ENCODE measurements around the gene SAMD5. TPM values are rescaled to one million over a fixed set of nuclear protein-coding genes. Genes with fewer than 3 reads are reported as not detected.

The SAMD5 gene
- total RNA-seq, 1 experiment from 2014 or later, result 0.23 TPM

DNA sequence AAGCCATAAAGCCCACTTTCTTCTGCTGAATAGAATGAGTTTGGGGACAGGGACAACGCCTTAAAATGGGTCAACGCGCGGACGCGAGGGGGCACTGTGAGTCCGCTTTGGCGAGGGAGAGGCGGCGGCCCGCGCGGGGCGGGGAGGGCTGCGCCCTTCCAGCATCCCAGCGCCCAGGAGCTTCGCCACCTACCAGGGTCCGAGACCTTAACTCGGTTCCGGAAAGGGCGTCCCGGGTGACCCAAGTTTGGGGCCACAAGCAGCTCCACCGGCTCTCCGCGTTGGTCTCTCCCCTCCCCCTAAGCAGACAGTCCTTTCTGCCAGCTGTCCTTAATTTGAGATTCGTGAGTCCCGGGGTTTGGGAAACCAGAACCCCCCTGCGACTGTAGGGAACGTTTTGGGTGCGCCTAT is 1.8 kb upstream of the SAMD5 start:
- intact Hi-C loops (cut with micrococcal nuclease; ENCODE audit: unreplicated experiment) (loop anchor here (2.0 to 10.0 kb wide), 4 partner anchors 114 to 958 kb away; no protein-coding TSS in a partner anchor), in situ Hi-C loops (cut with HindIII; ENCODE audit: low pct_unique_long_range_greater_than_20kb, low sequenced_read_pairs) (no loop called here)
- no TSS peak for BruUV-seq (replicated peaks)
- ChIA-PET POLR2A (no interaction called here), CTCF (interaction anchor here (0.5 to 0.8 kb wide), 3 partner anchors 81 to 990 kb away, joined by 3 read pairs; no protein-coding TSS in a partner anchor)
- Histone ChIP-seq H3K27me3 (ENCODE audit: control insufficient read depth, insufficient read depth, low read length) (peaks cover 14% of the 10 kb centered on the region), H3K36me3 (ENCODE audit: control insufficient read depth, insufficient read depth, low read length) (peaks cover 4% of the 10 kb centered on the region; the same call in 1 of the 2 replicates), H3K4me1 (ENCODE audit: control insufficient read depth, insufficient read depth, low read length) (peaks cover 7% of the 10 kb centered on the region), H3K9me3 (ENCODE audit: control insufficient read depth, insufficient read depth, low read depth, low read length) (no peaks in the 10 kb centered on the region), H3K4me3 (ENCODE audit: low read depth in 2 of 2, low read length in 2 of 2) (peak overlapping the region; percentile 49 to 72), H3K27ac (ENCODE audit: low read length) (no peak overlapping the region)
- no peak for DNase-seq (ENCODE audit: low read depth, low spot score)
- peak; percentile 79 for ATAC-seq
- no peak for TF ChIP-seq POLR2AphosphoS5 (IDR thresholded peaks at IDR 0.05; ENCODE audit: low read depth, low read length)
- TF ChIP-seq, protein P1, sequence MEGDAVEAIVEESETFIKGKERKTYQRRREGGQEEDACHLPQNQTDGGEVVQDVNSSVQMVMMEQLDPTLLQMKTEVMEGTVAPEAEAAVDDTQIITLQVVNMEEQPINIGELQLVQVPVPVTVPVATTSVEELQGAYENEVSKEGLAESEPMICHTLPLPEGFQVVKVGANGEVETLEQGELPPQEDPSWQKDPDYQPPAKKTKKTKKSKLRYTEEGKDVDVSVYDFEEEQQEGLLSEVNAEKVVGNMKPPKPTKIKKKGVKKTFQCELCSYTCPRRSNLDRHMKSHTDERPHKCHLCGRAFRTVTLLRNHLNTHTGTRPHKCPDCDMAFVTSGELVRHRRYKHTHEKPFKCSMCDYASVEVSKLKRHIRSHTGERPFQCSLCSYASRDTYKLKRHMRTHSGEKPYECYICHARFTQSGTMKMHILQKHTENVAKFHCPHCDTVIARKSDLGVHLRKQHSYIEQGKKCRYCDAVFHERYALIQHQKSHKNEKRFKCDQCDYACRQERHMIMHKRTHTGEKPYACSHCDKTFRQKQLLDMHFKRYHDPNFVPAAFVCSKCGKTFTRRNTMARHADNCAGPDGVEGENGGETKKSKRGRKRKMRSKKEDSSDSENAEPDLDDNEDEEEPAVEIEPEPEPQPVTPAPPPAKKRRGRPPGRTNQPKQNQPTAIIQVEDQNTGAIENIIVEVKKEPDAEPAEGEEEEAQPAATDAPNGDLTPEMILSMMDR (IDR thresholded peaks at IDR 0.05), result peak; percentile 93

DNA sequence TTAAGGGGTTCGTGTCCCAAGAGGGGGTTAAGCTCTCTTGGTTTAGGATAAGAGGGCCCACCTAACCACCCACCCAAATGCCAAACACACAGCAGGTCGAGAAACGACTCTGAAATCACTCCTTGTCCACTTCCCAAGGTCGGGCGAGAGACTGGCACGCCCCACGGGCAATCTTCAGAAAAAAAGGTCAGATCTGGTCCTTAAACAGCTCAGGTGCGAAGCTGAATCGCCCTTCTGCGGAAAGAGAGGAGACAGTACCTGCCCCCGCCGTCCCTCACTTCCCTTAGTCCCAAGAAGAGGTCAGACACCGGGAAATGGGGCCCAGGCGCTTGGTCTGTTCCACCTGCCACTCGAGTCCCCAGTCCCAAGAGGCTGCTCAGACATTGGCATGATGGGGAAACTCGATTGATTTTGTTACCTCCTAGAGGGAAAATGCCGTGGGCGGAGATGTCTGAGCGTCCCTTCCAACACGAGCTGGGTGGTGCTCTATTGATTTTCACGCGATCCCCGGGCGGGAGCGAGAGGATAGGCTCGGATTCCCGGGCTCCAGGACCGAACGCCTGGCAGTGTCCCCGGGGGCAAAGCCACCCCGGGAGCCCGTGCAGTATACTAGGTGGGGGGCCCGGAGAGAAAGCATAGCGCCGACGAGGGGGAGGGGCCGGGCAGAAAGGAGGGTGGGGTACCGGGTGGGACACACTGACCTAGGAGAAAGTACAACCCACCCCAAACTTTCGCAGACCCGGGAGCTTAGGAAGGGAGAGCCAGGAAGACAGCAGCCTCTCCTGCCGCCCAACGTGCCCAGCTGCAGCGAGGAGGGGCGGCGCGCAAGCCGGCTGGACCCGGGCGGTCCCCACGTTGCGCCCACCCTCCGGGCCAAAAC is 1.1 kb upstream of the SAMD5 start:
- CTCF ChIA-PET, result interaction anchor here (0.5 to 0.8 kb wide), 3 partner anchors 80 to 990 kb away, joined by 3 read pairs; no protein-coding TSS in a partner anchor
- Histone ChIP-seq H3K36me3 (ENCODE audit: control insufficient read depth, insufficient read depth, low read length) (peaks cover 4% of the 10 kb centered on the region; the same call in 1 of the 2 replicates), H3K27ac (ENCODE audit: low read length) (no peak overlapping the region), H3K4me1 (ENCODE audit: control insufficient read depth, insufficient read depth, low read length) (peaks cover 7% of the 10 kb centered on the region), H3K27me3 (ENCODE audit: control insufficient read depth, insufficient read depth, low read length) (peaks cover 14% of the 10 kb centered on the region), H3K9me3 (ENCODE audit: control insufficient read depth, insufficient read depth, low read depth, low read length) (no peaks in the 10 kb centered on the region), H3K4me3 (ENCODE audit: low read depth in 2 of 2, low read length in 2 of 2) (peak overlapping the region; percentile 49 to 72)
- no TSS peak for BruUV-seq (replicated peaks)
- in situ Hi-C loops (cut with HindIII; ENCODE audit: low pct_unique_long_range_greater_than_20kb, low sequenced_read_pairs), result no loop called here
- POLR2A ChIA-PET, result no interaction called here
- DNase-seq (ENCODE audit: low read depth, low spot score) (no peak), ATAC-seq (peak; percentile 63)
- intact Hi-C loops (cut with micrococcal nuclease; ENCODE audit: unreplicated experiment), result loop anchor here (2.0 to 10.0 kb wide), 4 partner anchors 115 to 957 kb away; no protein-coding TSS in a partner anchor
- TF ChIP-seq TCF7L2 (IDR thresholded peaks at IDR 0.05; ENCODE audit: low read depth, low read length) (no peak), POLR2AphosphoS5 (IDR thresholded peaks at IDR 0.05; ENCODE audit: low read depth, low read length) (no peak), SIN3A (IDR thresholded peaks at IDR 0.05; ENCODE audit: borderline replicate concordance, insufficient read depth, low read depth, low read length) (no peak)
- TF ChIP-seq, protein P2, sequence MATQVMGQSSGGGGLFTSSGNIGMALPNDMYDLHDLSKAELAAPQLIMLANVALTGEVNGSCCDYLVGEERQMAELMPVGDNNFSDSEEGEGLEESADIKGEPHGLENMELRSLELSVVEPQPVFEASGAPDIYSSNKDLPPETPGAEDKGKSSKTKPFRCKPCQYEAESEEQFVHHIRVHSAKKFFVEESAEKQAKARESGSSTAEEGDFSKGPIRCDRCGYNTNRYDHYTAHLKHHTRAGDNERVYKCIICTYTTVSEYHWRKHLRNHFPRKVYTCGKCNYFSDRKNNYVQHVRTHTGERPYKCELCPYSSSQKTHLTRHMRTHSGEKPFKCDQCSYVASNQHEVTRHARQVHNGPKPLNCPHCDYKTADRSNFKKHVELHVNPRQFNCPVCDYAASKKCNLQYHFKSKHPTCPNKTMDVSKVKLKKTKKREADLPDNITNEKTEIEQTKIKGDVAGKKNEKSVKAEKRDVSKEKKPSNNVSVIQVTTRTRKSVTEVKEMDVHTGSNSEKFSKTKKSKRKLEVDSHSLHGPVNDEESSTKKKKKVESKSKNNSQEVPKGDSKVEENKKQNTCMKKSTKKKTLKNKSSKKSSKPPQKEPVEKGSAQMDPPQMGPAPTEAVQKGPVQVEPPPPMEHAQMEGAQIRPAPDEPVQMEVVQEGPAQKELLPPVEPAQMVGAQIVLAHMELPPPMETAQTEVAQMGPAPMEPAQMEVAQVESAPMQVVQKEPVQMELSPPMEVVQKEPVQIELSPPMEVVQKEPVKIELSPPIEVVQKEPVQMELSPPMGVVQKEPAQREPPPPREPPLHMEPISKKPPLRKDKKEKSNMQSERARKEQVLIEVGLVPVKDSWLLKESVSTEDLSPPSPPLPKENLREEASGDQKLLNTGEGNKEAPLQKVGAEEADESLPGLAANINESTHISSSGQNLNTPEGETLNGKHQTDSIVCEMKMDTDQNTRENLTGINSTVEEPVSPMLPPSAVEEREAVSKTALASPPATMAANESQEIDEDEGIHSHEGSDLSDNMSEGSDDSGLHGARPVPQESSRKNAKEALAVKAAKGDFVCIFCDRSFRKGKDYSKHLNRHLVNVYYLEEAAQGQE (IDR thresholded peaks at IDR 0.05; ENCODE audit: insufficient read depth in 1 of 2, low read depth in 2 of 2, low read length in 1 of 2), result no peak
- TF ChIP-seq, protein P1 (IDR thresholded peaks at IDR 0.05), result no peak

All from Panc1 (cell line).